A549 treated with dexamethasone at 1 μM for 4 hours (cell line): Measurements from ENCODE around the gene SLC25A15. TPM values are rescaled to one million over a fixed set of nuclear protein-coding genes. Genes with fewer than 3 reads are reported as not detected.

Experiments
- total RNA-seq: library from RNA; stranded (reverse); fragments of 200-300 nt; extraction: Qiagen RNA extraction; gene quantifications from 5 replicates; pipeline ENCODE4 v1.2.3, GENCODE V29; 2022

Gene SLC25A15
- total RNA-seq = 15.9 to 19.9 TPM (median 18.7 TPM) in 5 replicates

DNA sequence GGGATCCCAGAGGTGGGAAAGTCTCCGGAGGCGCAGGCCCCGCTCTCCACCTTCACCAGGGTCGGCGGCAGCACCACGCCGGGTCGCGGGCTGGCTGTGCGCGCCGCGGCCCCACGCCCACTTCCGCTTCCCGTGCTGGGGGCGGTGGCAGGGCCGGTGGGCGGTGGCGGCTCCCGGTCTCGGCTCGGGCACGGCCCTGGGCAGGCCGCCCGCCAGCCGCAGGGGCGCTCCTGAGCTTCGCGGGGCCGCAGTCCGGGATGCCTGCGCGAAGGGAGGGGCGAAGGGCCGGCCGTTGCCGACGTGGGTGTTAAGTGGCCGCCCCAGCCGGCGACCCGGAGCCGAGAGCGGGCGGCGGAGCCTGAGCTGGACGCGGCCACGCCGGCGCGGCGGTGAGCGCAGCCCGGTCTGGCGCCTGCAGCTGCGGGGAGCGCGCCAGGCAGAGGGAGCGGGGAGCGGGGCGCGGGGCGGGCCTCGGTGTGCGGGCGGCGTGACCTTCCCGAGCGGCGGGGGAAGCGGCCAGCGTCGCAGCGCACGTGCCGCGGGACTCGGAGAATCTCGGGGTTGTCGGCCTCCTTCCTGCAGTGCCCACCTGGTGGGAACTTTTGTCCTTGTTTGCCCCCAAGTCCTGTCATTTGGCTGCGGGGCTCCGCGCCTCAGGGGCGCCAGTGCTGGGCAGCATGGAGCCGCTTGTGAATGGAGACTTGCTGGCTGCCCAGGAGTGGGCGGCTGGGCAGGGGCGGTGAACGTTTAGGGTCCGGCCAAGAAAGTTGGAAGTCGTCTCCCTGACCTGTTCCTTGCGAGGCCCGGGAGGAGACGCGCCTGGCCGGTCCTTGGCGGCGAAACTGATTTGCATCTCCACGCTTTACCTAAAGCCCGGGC, at the start of gene SLC25A15:
Gene SLC25A15 (plus strand): TSS at position 337 of the 879 bp plus-strand sequence. CDS start 3,616 bp downstream, outside the sequence.

DNA sequence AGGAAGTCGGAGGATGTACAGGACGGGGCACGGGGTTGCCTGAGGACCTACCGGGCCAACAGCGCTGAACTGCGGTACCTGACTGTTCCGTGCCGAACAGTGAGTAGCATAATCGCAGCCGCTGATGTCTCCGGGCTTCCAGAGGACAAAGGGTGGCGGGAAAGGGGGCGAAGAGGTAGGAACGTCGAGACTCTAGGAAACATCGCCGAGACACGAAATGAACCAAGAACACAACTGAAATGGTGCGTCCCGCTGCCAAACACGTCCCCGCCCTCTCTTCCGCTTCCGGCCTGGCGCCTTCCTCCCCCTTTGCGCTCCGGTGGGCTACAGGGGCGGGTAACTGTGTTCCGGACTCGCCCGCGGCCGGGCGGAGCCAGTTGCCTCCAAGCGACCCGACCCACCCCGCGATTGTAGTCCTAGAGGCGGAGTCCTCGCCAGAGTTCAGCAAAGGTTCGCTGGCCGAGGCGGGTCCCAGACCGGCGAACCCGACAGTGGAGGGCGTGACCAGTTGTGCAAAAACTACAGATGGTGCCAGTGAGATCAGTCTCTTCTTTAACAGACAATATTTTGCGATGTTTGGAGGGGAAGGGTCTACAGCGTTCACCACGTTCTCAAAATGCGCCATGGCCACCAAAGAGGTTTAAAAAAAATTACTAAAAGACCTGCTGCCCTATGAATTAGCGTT, 18.3 kb upstream of the SLC25A15 start, which contains the start of gene MRPS31:
Gene MRPS31 (minus strand): TSS at position 257 of the 685 bp plus-strand sequence. CDS start 54 bp downstream, at position 203.

Other genes with a start within 250 kb of the SLC25A15 start
- 8.5 to 11.8 TPM (median 10.4 TPM) in 5 replicates for gene FOXO1, start 123.0 kb upstream of the SLC25A15 start, total RNA-seq
- gene MRPS31, start 18.4 kb upstream of the SLC25A15 start, total RNA-seq = 13.3 to 15.1 TPM (median 13.8 TPM) in 5 replicates
- gene ELF1, start 229.7 kb downstream of the SLC25A15 start, total RNA-seq = 38.7 to 54.5 TPM (median 47.0 TPM) in 5 replicates